K562 (cell line): ENCODE data around the gene MAGEB16. TPM values are rescaled to one million over a fixed set of nuclear protein-coding genes. Genes with fewer than 3 reads are reported as not detected.

Experiments used
- ATAC-seq: fragments of 200-7000 bp; cut with Tn5 transposase; 3 replicates; pipeline ENCODE4 v1.9.1; 2020; ENCODE audit warnings: moderate library complexity
- BruUV-seq: library from RNA; stranded (reverse); fragments of 400-500 nt; replicated peaks from 2 replicates; lab custom pipeline; 2021; lab: Mats Ljungman, UMichigan
- CTCF ChIA-PET: fragments of 300-600 bp; formaldehyde crosslinking; extraction: SDS; loops from one replicate; lab custom pipeline; 2021; ENCODE audit warnings: low intra/inter-chr PET ratio; lab: Yijun Ruan, JAX
- POLR2A ChIA-PET: fragments of 300-600, 350-650 bp; sonication (Branson Sonifier 250); formaldehyde crosslinking; extraction: SDS; loops from one replicate; lab custom pipeline; 2021; ENCODE audit warnings: antibody characterized with exemption, inconsistent platforms; lab: Yijun Ruan, JAX
- DNase-seq, 4 experiments: peaks; one replicate each; pipeline versions ENCODE4 v3.0.0 to v3.0.0-alpha.2; 2011 to 2018; ENCODE audit warnings: low spot score in 3 of 4, mixed read lengths in 3 of 4; ENCODE audit errors: extremely low read depth in 1 of 4
- FAIRE-seq: peaks from 2 replicates; lab custom pipeline; 2011; peaks lifted over from hg19 to GRCh38; lab: Jason Lieb, UNC
- H2AFZ ChIP-seq: 2 replicates; pipeline ENCODE4 v1.6.0; 2011; ENCODE audit warnings: low read depth, low read length, control low read depth, inconsistent platforms
- H3K27ac ChIP-seq: fragments of 200-600 bp; 3 replicates; pipeline ENCODE4 v1.8.0; 2011; ENCODE audit warnings: low read depth, mild to moderate bottlenecking, control low read depth, inconsistent platforms, low read length, moderate library complexity, mixed read lengths; ENCODE audit errors: extremely low read depth
- H3K27me3 ChIP-seq, 2 experiments: fragments of 300-600 bp in 1 of 2; 2 replicates in 1 of 2; 3 replicates in 1 of 2; pipeline versions ENCODE4 v1.6.0 to v1.8.0; 2011; ENCODE audit warnings: inconsistent platforms in 2 of 2, low read length in 2 of 2, mild to moderate bottlenecking in 1 of 2, mixed read lengths in 1 of 2, moderate library complexity in 1 of 2; ENCODE audit not compliant: control insufficient read depth in 2 of 2, insufficient read depth in 2 of 2
- H3K36me3 ChIP-seq: fragments of 300-600 bp; 3 replicates; pipeline ENCODE4 v1.8.0; 2011; ENCODE audit warnings: mild to moderate bottlenecking, low read length, inconsistent platforms; ENCODE audit not compliant: control insufficient read depth, insufficient read depth
- H3K4me1 ChIP-seq, 2 experiments: fragments of 200-600 bp in 1 of 2; replicated peaks in 1 of 2; 2 replicates in 1 of 2; 3 replicates in 1 of 2; pipeline versions ENCODE4 v1.5.1 to v1.8.0; 2011; ENCODE audit warnings: inconsistent platforms in 2 of 2, low read length in 2 of 2, mild to moderate bottlenecking in 1 of 2, mixed read lengths in 1 of 2, moderate library complexity in 1 of 2; ENCODE audit not compliant: control insufficient read depth in 2 of 2, insufficient read depth in 2 of 2
- H3K4me2 ChIP-seq: 2 replicates; pipeline ENCODE4 v1.6.1; 2011; ENCODE audit warnings: low read length, control low read depth, inconsistent platforms, mixed read lengths; ENCODE audit not compliant: insufficient read depth
- H3K4me3 ChIP-seq: fragments of 200-600 bp; sonication (generic), shearing (Covaris generic); 2 replicates; pipeline ENCODE4 v1.5.1; 2016; ENCODE audit warnings: control low read depth, inconsistent platforms
- H3K79me2 ChIP-seq: fragments of 200-600 bp; 3 replicates; pipeline ENCODE4 v1.8.0; 2011; ENCODE audit warnings: low read length, inconsistent platforms; ENCODE audit not compliant: control insufficient read depth, insufficient read depth
- H3K9ac ChIP-seq, 2 experiments: 2 replicates each; pipeline versions ENCODE4 v1.6.0 to v1.6.1; 2011; ENCODE audit warnings: low read depth in 2 of 2, low read length in 2 of 2, control low read depth in 1 of 2, inconsistent platforms in 1 of 2, mild to moderate bottlenecking in 1 of 2, mixed read lengths in 1 of 2; ENCODE audit not compliant: insufficient read depth in 1 of 2
- H3K9me1 ChIP-seq: one replicate; pipeline ENCODE4 v1.6.0; 2011; ENCODE audit warnings: inconsistent platforms, mild to moderate bottlenecking, low read length, moderate library complexity; ENCODE audit not compliant: control insufficient read depth, insufficient read depth
- H3K9me3 ChIP-seq: replicated peaks from 2 replicates; pipeline ENCODE4 v1.5.1; 2011; ENCODE audit warnings: low read depth, low read length, inconsistent platforms; ENCODE audit not compliant: control insufficient read depth, insufficient read depth
- H4K20me1 ChIP-seq: replicated peaks from 2 replicates; pipeline ENCODE4 v1.6.1; 2011; ENCODE audit warnings: low read length, inconsistent platforms, mixed read lengths; ENCODE audit not compliant: control insufficient read depth, insufficient read depth
- CAMTA2 ChIP-seq: fragments of 250-450 bp; sonication (Bioruptor Pico); conservative IDR thresholded peaks from 2 replicates; pipeline ENCODE4 v1.5.1; 2022
- ESRRB ChIP-seq: fragments of 250-450 bp; sonication (Bioruptor Pico); IDR thresholded peaks from 2 replicates; pipeline ENCODE4 v1.5.0; 2020; ENCODE audit warnings: mild to moderate bottlenecking, moderate library complexity, borderline replicate concordance
- HDAC1 ChIP-seq, 2 experiments: fragments of 450-650 bp; IDR thresholded peaks; 2 replicates each; pipeline ENCODE4 v1.6.1; 2016 to 2017; ENCODE audit warnings: inconsistent platforms in 1 of 2, mild to moderate bottlenecking in 1 of 2, moderate library complexity in 1 of 2
- JUNB ChIP-seq: fragments of 450-650 bp; formaldehyde crosslinking; conservative IDR thresholded peaks from 2 replicates; pipeline ENCODE4 v1.4.0; 2020; ENCODE audit warnings: mild to moderate bottlenecking
- NR2F6 ChIP-seq: fragments of 450-650 bp; formaldehyde crosslinking; IDR thresholded peaks from 2 replicates; pipeline ENCODE4 v1.4.0; 2020; ENCODE audit warnings: mild to moderate bottlenecking
- POLR2G ChIP-seq: fragments of 200-400 bp; formaldehyde crosslinking; IDR thresholded peaks from 2 replicates; pipeline ENCODE4 v1.6.1; 2017; ENCODE audit warnings: low read depth, mild to moderate bottlenecking, antibody characterized with exemption, low read length, moderate library complexity
- RBFOX2 ChIP-seq: fragments of 200-400 bp; formaldehyde crosslinking; IDR thresholded peaks from 2 replicates; pipeline ENCODE4 v1.6.1; 2017; ENCODE audit warnings: low read depth, mild to moderate bottlenecking, low read length, moderate library complexity
- RBM39 ChIP-seq: fragments of 200-400 bp; formaldehyde crosslinking; optimal IDR thresholded peaks from 2 replicates; pipeline ENCODE3; 2018; ENCODE audit warnings: low read depth, low read length
- RHOXF2B ChIP-seq: fragments of 250-450 bp; sonication (Bioruptor Pico); conservative IDR thresholded peaks from 2 replicates; pipeline ENCODE4 v1.5.1; 2021
- SIX5 ChIP-seq, 2 experiments: IDR thresholded peaks; 2 replicates each; pipeline ENCODE4 v1.6.1; 2011; ENCODE audit warnings: low read length in 2 of 2, borderline replicate concordance in 1 of 2, low read depth in 1 of 2, mild to moderate bottlenecking in 1 of 2, moderate library complexity in 1 of 2; ENCODE audit not compliant: insufficient read depth in 1 of 2
- SMAD1 ChIP-seq: fragments of 150-350 bp; IDR thresholded peaks from 2 replicates; pipeline ENCODE4 v1.6.1; 2014; ENCODE audit warnings: low read length, low read depth; ENCODE audit not compliant: partially characterized antibody
- ZFPM2 ChIP-seq: fragments of 250-450 bp; sonication (Bioruptor Pico); IDR thresholded peaks from 2 replicates; pipeline ENCODE4 v1.5.1; 2022; ENCODE audit warnings: mild to moderate bottlenecking
- ZNF146 ChIP-seq: IDR thresholded peaks from one replicate; pipeline ENCODE4 v1.6.1; 2018; ENCODE audit warnings: missing compliant biosample characterization; ENCODE audit not compliant: unreplicated experiment
- ZNF586 ChIP-seq: fragments of 450-650 bp; formaldehyde crosslinking; conservative IDR thresholded peaks from 2 replicates; pipeline ENCODE4 v1.4.0; 2020; ENCODE audit warnings: mild to moderate bottlenecking, moderate library complexity
- ZNF655 ChIP-seq: fragments of 250-450 bp; sonication (Bioruptor Pico); IDR thresholded peaks from 2 replicates; pipeline ENCODE4 v1.5.0; 2021
- WGBS: fragments of 100-300 bp; shearing (Covaris generic); methylation state at CpG from one replicate; pipeline ENCODE4 v1.1.6; 2016; ENCODE audit warnings: low coverage, mixed read lengths; ENCODE audit not compliant: insufficient coverage; ENCODE audit errors: missing lambda C conversion rate; 5-methylcytosine and 5-hydroxymethylcytosine counted together
- in situ Hi-C: fragments of 300-500 bp; cut with MboI; formaldehyde crosslinking; loops from 4 replicates; pipeline ENCODE4 v1.15.0; 2018; ENCODE audit warnings: inconsistent platforms, mixed read lengths
- intact Hi-C: fragments of 100-400 bp; cut with micrococcal nuclease; formaldehyde crosslinking; loops from 2 replicates; pipeline ENCODE4 v1.14.2; 2022
- polyA plus RNA-seq, 8 experiments: library from polyadenylated mRNA; depleted of rRNA in 4 of 8; stranded (reverse) in 5 of 8; unstranded in 3 of 8; fragments of >200 nt; fragmentation: Nextera tagmentation in 2 of 8; fragmentation: Illumina TruSeq in 1 of 8; extraction: Ambion mirVana in 2 of 8; extraction: Trizol in 1 of 8; gene quantifications; 2 replicates each; pipeline versions ENCODE4 v1.2.1 to v1.2.3, GENCODE V29; 2011 to 2014; ENCODE audit warnings: inconsistent platforms in 1 of 8, missing spikeins in 1 of 8
- total RNA-seq, 7 experiments: library from RNA; depleted of rRNA in 6 of 7; stranded (reverse); fragments of >200 nt in 6 of 7; fragmentation: Illumina TruSeq in 2 of 7; extraction: Trizol in 2 of 7; gene quantifications; 2 replicates each; pipeline versions ENCODE4 v1.2.1 to v1.2.3, GENCODE V29; 2011 to 2021; ENCODE audit warnings: low replicate concordance in 1 of 7

The MAGEB16 gene
- total and polyA plus RNA-seq, 9 of the 15 experiments (the other 6 are each of a cell fraction or from before 2014, with no cell fraction given), result 0.20 to 4.0 (median 0.89) TPM

GRCh38 chrX:35847736-35848135 is 49.6 kb downstream of the MAGEB16 start:
- CTCF ChIA-PET, result no interaction called here
- ATAC-seq (no peak), FAIRE-seq (no peak), DNase-seq (no peak)
- no peak overlapping the region for H3K27ac ChIP-seq
- H4K20me1 ChIP-seq, result no peaks in the 10 kb centered on the region
- 0% methylated on average over 2 of the region's 4 CpGs for WGBS
- no peaks in the 10 kb centered on the region for H3K27me3 ChIP-seq
- TF ChIP-seq POLR2G, result no peak
- TF ChIP-seq ZNF146 (CRISPR knock-in tag), result no peak
- no peak for TF ChIP-seq RBFOX2
- TF ChIP-seq CAMTA2, result no peak
- TF ChIP-seq SIX5 (IDR thresholded peaks at IDR 0.05; ENCODE audit: borderline replicate concordance in 1 of 2, insufficient read depth in 1 of 2, low read depth in 1 of 2, low read length in 2 of 2), result no peak
- no peak for TF ChIP-seq ZNF655
- no peak for TF ChIP-seq HDAC1 (IDR thresholded peaks at IDR 0.05)
- TF ChIP-seq JUNB (CRISPR knock-in tag), result no peak
- TF ChIP-seq SMAD1, result no peak
- TF ChIP-seq RBM39, result no peak
- TF ChIP-seq ESRRB (CRISPR knock-in tag), result no peak
- TF ChIP-seq ZNF586 (CRISPR knock-in tag), result no peak
- TF ChIP-seq RHOXF2B (CRISPR knock-in tag), result no peak
- no peak for TF ChIP-seq ZFPM2 (CRISPR knock-in tag)
- no peak for TF ChIP-seq NR2F6 (CRISPR knock-in tag)
- in situ Hi-C loops (no loop called here), intact Hi-C loops (no loop called here)
- H3K36me3 ChIP-seq, result no peaks in the 10 kb centered on the region
- POLR2A ChIA-PET, result no interaction called here
- H3K9ac ChIP-seq, result no peak overlapping the region
- H3K9me1 ChIP-seq, result no peaks in the 10 kb centered on the region
- H3K79me2 ChIP-seq, result no peaks in the 10 kb centered on the region
- H3K9me3 ChIP-seq, result no peaks in the 10 kb centered on the region
- no TSS peak for BruUV-seq
- H2AFZ ChIP-seq, result no peak overlapping the region
- H3K4me3 ChIP-seq, result no peak overlapping the region
- no peak overlapping the region for H3K4me2 ChIP-seq
- H3K4me1 ChIP-seq, result no peaks in the 10 kb centered on the region

Other genes with a start within 250 kb of the MAGEB16 start
- gene CFAP47, start 121.4 kb downstream of the MAGEB16 start, total RNA-seq (2014; rRNA removed), result 0.08 and 0.18 TPM in 2 replicates
- gene CFAP47, start 121.4 kb downstream of the MAGEB16 start, total RNA-seq (2014; rRNA removed; fragmentation: Illumina TruSeq; extraction: Trizol), result 0.15 and 0.19 TPM in 2 replicates
- 0.26 and 0.29 TPM in 2 replicates for gene CFAP47, start 121.4 kb downstream of the MAGEB16 start, total RNA-seq (2015; rRNA removed; fragmentation: Illumina TruSeq; extraction: Trizol)
- gene CFAP47, start 121.4 kb downstream of the MAGEB16 start, total RNA-seq (2021), result 0.13 and 0.22 TPM in 2 replicates
- 0.11 TPM in 2 replicates for gene CFAP47, start 121.4 kb downstream of the MAGEB16 start, polyA plus RNA-seq (2011; rRNA removed)
- gene CFAP47, start 121.4 kb downstream of the MAGEB16 start, polyA plus RNA-seq (2014; fragmentation: Illumina TruSeq; extraction: Trizol), result 0.06 and 0.09 TPM in 2 replicates
- gene CFAP47, start 121.4 kb downstream of the MAGEB16 start, polyA plus RNA-seq (2014; fragmentation: Nextera tagmentation; extraction: Ambion mirVana), result under 1 TPM; 0.06 to 0.07 TPM
- gene CFAP47, start 121.4 kb downstream of the MAGEB16 start, polyA plus RNA-seq (2014; rRNA removed), result 0.08 and 0.15 TPM in 2 replicates